ENCODE measurements around the gene CST9.

DNA sequence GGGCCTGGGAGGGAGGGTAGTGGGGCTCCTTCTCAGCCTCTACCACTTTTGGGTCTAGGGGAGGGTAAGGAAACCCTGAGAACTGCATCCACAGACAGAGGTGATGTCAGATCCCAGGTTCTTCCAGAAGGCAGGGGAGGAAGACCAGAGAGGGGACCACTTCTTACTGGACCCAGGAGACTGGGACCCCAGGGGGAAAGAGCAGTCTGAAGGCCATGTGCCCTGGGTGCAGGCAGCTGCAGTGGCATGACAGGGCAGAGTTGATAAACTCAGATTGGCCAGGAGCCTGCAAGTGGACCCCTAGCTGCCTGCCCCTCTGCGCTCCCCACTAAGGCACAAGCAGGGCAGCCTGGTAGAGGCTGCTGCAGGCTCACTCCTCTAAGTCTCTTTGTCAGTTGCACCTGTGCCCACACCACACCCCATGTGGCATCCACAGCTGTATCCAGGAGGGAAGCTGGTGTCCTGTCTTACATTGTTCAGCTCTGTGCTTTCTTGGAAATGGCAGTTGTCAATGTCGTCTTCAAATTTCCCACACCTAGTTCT, 40.1 kb downstream of the CST9 start:
- TF ChIP-seq CREB1 (IDR thresholded peaks at IDR 0.05) (no peak), MAFK (IDR thresholded peaks at IDR 0.05; ENCODE audit: low read depth, low read length) (no peak), POLR2A (IDR thresholded peaks at IDR 0.05; ENCODE audit: control extremely low read depth in 1 of 2, low read depth in 2 of 2, low read length in 2 of 2) (no peak), CTCF (IDR thresholded peaks at IDR 0.05; ENCODE audit: control extremely low read depth in 1 of 3, insufficient read depth in 1 of 3, low read depth in 1 of 3, low read length in 3 of 3) (no peak)
